ENCODE results near the gene PRKAB1. TPM values are rescaled to one million over a fixed set of nuclear protein-coding genes. Genes with fewer than 3 reads are reported as not detected.
"Not testable (repeated sequence)": the region's sequence is repeated elsewhere in the genome, so short reads cannot be mapped to it uniquely, and the experiment has no call there.

Gene PRKAB1, protein sequence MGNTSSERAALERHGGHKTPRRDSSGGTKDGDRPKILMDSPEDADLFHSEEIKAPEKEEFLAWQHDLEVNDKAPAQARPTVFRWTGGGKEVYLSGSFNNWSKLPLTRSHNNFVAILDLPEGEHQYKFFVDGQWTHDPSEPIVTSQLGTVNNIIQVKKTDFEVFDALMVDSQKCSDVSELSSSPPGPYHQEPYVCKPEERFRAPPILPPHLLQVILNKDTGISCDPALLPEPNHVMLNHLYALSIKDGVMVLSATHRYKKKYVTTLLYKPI
- total RNA-seq (2021), result 26.2 to 32.3 TPM (median 26.4 TPM) in 3 replicates
- percentile 91 among the genes with signal in this experiment for Bru-seq, nascent RNA
- long read RNA-seq, experiment 1, transcript PRKAB1-206 (8 exons, 2,303 nt), result minor isoform, 6 of 158 reads
- long read RNA-seq, experiment 1, transcript PRKAB1-201 (7 exons, 2,610 nt), result major isoform, 131 of 158 reads
- long read RNA-seq, experiment 1, partial matches to known transcripts, result 8 of 158 reads
- long read RNA-seq, experiment 1, other reads (novel, unspliced or antisense), result 11 of 158 reads
- long read RNA-seq, experiment 2, full-length matches to known transcripts, result 21 of 24 reads
- long read RNA-seq, experiment 2, partial matches to known transcripts, result 2 of 24 reads
- long read RNA-seq, experiment 2, other reads (novel, unspliced or antisense), result 1 of 24 reads
- long read RNA-seq, experiment 3, transcript PRKAB1-201 (7 exons, 2,610 nt), result major isoform, 43 of 53 reads
- long read RNA-seq, experiment 3, partial matches to known transcripts, result 3 of 53 reads
- long read RNA-seq, experiment 3, other reads (novel, unspliced or antisense), result 2 of 53 reads

DNA sequence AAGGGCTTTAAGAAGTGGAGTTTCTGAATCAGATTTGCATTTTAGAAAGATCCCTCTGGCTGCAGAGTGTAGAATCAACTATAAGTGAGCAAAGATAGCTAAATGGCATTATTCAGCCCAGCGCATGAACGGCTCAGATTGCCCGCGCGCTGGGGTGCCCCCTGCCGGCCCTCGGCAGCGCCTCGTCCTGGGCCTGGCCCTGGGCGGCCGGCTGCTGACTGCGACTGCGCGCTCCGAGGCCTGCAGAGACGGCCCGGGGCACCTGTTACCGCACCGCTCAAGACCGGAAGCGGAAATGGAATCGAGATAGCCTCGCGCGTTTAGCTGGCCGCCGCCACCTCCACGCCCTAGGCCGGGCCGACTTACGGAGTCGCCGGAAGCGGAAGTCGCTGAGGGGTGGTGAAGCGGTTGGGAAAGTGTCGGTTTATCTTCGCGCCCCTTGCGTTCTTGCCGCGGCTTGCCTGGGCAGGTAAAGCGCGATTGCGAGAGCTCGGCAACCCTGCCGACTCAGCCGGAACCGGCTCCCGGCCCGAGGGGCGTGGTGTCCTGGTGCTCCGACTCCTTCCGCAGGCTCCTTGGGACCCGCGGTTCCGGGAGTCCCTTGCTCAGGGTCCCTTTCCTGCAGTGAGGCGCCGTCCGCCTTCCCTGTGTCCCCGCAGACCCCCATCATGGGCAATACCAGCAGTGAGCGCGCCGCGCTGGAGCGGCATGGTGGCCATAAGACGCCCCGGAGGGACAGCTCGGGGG is at the start of gene PRKAB1:
TSS of gene PRKAB1 (plus strand) at position 557 of the 747 bp plus-strand sequence. CDS start at position 669, 112 bp downstream.
- CTCF ChIA-PET, result interaction anchor here (0.6 to 2.0 kb wide), 19 partner anchors 9 to 511 kb away, joined by 3 to 20 read pairs (median 3); no protein-coding TSS in a partner anchor
- Mint-ChIP-seq H3K27me3 (ENCODE audit: low read depth) (peaks cover 3% of the 10 kb centered on the region), H3K27ac (peak within 1 kb of the TSS; percentile 85), H3K9me3 (no peaks in the 10 kb centered on the region), H3K36me3 (peaks cover 29% of the 10 kb centered on the region), H3K4me3 (peak within 1 kb of the TSS; percentile 93), H3K4me1 (peaks cover 13% of the 10 kb centered on the region)
- peak; percentile 96 for ATAC-seq
- POLR2A ChIA-PET, result interaction anchor here (0.5 kb wide), 1 partner anchor 10 kb away, joined by 4 read pairs; no protein-coding TSS in a partner anchor
- TF ChIP-seq IRF2 (CRISPR knock-in tag; IDR thresholded peaks at IDR 0.05; ENCODE audit: borderline replicate concordance, low read depth) (no peak), KAT7 (CRISPR knock-in tag; IDR thresholded peaks at IDR 0.05; ENCODE audit: borderline replicate concordance) (no peak), ZNF121 (CRISPR knock-in tag; IDR thresholded peaks at IDR 0.05) (no peak), ETV6 (CRISPR knock-in tag; IDR thresholded peaks at IDR 0.05) (peak; percentile 90), CBFB (CRISPR knock-in tag; IDR thresholded peaks at IDR 0.05; ENCODE audit: low read depth) (no peak), JUN (CRISPR knock-in tag; IDR thresholded peaks at IDR 0.05) (no peak; the same call in 1 of the 2 replicates), SP1 (CRISPR knock-in tag; conservative IDR thresholded peaks at IDR 0.05) (no peak; the same call in none of the 2 replicates), MYBL2 (CRISPR knock-in tag; IDR thresholded peaks at IDR 0.05) (peak; percentile 46; the same call in 1 of the 2 replicates), CREB1 (CRISPR knock-in tag; IDR thresholded peaks at IDR 0.05) (0 out of 2 replicates have a peak, but pooled peaks have one; percentile 43), FOXK1 (CRISPR knock-in tag; IDR thresholded peaks at IDR 0.05) (peak; percentile 50; the same call in 1 of the 2 replicates), CREM (CRISPR knock-in tag; IDR thresholded peaks at IDR 0.05) (peak; percentile 22; the same call in 1 of the 2 replicates), GABPB1 (CRISPR knock-in tag; IDR thresholded peaks at IDR 0.05) (peak; percentile 79)
- TF ChIP-seq, protein P1, sequence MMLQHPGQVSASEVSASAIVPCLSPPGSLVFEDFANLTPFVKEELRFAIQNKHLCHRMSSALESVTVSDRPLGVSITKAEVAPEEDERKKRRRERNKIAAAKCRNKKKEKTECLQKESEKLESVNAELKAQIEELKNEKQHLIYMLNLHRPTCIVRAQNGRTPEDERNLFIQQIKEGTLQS (CRISPR knock-in tag; conservative IDR thresholded peaks at IDR 0.05), result no peak
- TF ChIP-seq, protein P2, sequence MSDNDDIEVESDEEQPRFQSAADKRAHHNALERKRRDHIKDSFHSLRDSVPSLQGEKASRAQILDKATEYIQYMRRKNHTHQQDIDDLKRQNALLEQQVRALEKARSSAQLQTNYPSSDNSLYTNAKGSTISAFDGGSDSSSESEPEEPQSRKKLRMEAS (CRISPR knock-in tag; IDR thresholded peaks at IDR 0.05), result peak; percentile 86
- TF ChIP-seq, protein P3, sequence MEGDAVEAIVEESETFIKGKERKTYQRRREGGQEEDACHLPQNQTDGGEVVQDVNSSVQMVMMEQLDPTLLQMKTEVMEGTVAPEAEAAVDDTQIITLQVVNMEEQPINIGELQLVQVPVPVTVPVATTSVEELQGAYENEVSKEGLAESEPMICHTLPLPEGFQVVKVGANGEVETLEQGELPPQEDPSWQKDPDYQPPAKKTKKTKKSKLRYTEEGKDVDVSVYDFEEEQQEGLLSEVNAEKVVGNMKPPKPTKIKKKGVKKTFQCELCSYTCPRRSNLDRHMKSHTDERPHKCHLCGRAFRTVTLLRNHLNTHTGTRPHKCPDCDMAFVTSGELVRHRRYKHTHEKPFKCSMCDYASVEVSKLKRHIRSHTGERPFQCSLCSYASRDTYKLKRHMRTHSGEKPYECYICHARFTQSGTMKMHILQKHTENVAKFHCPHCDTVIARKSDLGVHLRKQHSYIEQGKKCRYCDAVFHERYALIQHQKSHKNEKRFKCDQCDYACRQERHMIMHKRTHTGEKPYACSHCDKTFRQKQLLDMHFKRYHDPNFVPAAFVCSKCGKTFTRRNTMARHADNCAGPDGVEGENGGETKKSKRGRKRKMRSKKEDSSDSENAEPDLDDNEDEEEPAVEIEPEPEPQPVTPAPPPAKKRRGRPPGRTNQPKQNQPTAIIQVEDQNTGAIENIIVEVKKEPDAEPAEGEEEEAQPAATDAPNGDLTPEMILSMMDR (IDR thresholded peaks at IDR 0.05), result peak; percentile 50
- TF ChIP-seq, protein P4, sequence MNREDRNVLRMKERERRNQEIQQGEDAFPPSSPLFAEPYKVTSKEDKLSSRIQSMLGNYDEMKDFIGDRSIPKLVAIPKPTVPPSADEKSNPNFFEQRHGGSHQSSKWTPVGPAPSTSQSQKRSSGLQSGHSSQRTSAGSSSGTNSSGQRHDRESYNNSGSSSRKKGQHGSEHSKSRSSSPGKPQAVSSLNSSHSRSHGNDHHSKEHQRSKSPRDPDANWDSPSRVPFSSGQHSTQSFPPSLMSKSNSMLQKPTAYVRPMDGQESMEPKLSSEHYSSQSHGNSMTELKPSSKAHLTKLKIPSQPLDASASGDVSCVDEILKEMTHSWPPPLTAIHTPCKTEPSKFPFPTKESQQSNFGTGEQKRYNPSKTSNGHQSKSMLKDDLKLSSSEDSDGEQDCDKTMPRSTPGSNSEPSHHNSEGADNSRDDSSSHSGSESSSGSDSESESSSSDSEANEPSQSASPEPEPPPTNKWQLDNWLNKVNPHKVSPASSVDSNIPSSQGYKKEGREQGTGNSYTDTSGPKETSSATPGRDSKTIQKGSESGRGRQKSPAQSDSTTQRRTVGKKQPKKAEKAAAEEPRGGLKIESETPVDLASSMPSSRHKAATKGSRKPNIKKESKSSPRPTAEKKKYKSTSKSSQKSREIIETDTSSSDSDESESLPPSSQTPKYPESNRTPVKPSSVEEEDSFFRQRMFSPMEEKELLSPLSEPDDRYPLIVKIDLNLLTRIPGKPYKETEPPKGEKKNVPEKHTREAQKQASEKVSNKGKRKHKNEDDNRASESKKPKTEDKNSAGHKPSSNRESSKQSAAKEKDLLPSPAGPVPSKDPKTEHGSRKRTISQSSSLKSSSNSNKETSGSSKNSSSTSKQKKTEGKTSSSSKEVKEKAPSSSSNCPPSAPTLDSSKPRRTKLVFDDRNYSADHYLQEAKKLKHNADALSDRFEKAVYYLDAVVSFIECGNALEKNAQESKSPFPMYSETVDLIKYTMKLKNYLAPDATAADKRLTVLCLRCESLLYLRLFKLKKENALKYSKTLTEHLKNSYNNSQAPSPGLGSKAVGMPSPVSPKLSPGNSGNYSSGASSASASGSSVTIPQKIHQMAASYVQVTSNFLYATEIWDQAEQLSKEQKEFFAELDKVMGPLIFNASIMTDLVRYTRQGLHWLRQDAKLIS (CRISPR knock-in tag; IDR thresholded peaks at IDR 0.05; ENCODE audit: borderline replicate concordance), result 0 out of 2 replicates have a peak, but pooled peaks have one; percentile 59
- TF ChIP-seq, protein P5, sequence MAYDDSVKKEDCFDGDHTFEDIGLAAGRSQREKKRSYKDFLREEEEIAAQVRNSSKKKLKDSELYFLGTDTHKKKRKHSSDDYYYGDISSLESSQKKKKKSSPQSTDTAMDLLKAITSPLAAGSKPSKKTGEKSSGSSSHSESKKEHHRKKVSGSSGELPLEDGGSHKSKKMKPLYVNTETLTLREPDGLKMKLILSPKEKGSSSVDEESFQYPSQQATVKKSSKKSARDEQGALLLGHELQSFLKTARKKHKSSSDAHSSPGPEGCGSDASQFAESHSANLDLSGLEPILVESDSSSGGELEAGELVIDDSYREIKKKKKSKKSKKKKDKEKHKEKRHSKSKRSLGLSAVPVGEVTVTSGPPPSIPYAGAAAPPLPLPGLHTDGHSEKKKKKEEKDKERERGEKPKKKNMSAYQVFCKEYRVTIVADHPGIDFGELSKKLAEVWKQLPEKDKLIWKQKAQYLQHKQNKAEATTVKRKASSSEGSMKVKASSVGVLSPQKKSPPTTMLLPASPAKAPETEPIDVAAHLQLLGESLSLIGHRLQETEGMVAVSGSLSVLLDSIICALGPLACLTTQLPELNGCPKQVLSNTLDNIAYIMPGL (CRISPR knock-in tag; IDR thresholded peaks at IDR 0.05), result peak; percentile 30; the same call in 1 of the 2 replicates
- TF ChIP-seq, protein P6, sequence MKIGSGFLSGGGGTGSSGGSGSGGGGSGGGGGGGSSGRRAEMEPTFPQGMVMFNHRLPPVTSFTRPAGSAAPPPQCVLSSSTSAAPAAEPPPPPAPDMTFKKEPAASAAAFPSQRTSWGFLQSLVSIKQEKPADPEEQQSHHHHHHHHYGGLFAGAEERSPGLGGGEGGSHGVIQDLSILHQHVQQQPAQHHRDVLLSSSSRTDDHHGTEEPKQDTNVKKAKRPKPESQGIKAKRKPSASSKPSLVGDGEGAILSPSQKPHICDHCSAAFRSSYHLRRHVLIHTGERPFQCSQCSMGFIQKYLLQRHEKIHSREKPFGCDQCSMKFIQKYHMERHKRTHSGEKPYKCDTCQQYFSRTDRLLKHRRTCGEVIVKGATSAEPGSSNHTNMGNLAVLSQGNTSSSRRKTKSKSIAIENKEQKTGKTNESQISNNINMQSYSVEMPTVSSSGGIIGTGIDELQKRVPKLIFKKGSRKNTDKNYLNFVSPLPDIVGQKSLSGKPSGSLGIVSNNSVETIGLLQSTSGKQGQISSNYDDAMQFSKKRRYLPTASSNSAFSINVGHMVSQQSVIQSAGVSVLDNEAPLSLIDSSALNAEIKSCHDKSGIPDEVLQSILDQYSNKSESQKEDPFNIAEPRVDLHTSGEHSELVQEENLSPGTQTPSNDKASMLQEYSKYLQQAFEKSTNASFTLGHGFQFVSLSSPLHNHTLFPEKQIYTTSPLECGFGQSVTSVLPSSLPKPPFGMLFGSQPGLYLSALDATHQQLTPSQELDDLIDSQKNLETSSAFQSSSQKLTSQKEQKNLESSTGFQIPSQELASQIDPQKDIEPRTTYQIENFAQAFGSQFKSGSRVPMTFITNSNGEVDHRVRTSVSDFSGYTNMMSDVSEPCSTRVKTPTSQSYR (CRISPR knock-in tag; IDR thresholded peaks at IDR 0.05), result 0 out of 2 replicates have a peak, but pooled peaks have one; percentile 16
- DNase-seq (ENCODE audit: low spot score), result peak; percentile 96

DNA sequence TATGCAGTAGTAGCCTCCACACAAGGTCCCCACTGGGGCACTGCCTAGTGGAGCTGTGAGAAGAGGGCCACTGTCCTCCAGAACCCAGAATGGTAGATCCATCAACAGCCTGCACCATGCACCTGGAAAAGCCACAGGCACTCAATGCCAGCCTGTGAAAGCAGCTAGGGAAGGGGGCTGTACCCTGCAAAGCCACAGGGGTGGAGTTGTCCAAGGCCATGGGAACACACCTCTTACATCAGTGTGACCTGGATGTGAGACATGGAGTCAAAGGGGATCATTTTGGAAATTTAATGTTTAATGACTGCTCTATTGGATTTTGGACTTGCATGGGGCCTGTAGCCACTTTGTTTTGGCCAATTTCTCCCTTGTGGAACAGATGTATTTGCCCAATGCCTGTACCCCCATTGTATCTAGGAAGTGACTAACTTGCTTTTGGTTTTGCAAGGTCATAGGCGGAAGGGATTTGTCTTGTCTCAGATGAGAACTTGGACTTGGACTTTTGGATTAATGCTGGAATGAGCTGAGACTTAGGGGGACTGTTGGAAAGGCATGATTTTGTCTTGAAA is 49.5 kb upstream of the PRKAB1 start:
- peaks cover 12% of the 10 kb centered on the region for H3K36me3 Mint-ChIP-seq
- H3K4me3 Mint-ChIP-seq; H3K4me1 Mint-ChIP-seq; ATAC-seq; CTCF ChIA-PET; DNase-seq (ENCODE audit: low spot score); H3K27ac Mint-ChIP-seq; POLR2A ChIA-PET: not testable (repeated sequence)
- H3K27me3 Mint-ChIP-seq (ENCODE audit: low read depth), result peaks cover 34% of the 10 kb centered on the region
- H3K9me3 Mint-ChIP-seq, result peaks cover 36% of the 10 kb centered on the region
